ENCODE results near the gene SPATS2L. TPM values are rescaled to one million over a fixed set of nuclear protein-coding genes. Genes with fewer than 3 reads are reported as not detected.

Gene SPATS2L
- total and polyA plus RNA-seq, 8 donors: 36.8 to 245 (median 80.7) TPM

GRCh38 chr2:200297989-200298388, 8.5 kb upstream of the SPATS2L start:
- intact Hi-C loops (cut with DNase I; ENCODE audit: low total_unique reads): no loop called here
- WGBS, 5 donors: 88 to 95% (median 92%) methylated on average over 5 of the region's 5 CpGs
- no peak overlapping the region for H3K27ac ChIP-seq
- no peak for DNase-seq
- H3K4me1 ChIP-seq: no peaks in the 10 kb centered on the region
- H3K36me3 ChIP-seq: no peaks in the 10 kb centered on the region
- no peaks in the 10 kb centered on the region for H3K9me3 ChIP-seq
- no peak for TF ChIP-seq POLR2A (IDR thresholded peaks at IDR 0.05)
- no peak for TF ChIP-seq CTCF (IDR thresholded peaks at IDR 0.05)
- TF ChIP-seq EP300 (IDR thresholded peaks at IDR 0.05): no peak
- TF ChIP-seq POLR2AphosphoS5 (IDR thresholded peaks at IDR 0.05): no peak
- no peak overlapping the region for H3K4me3 ChIP-seq
- H3K27me3 ChIP-seq: no peaks in the 10 kb centered on the region

GRCh38 chr2:200298816-200299215, 7.7 kb upstream of the SPATS2L start:
- 94 to 98% (median 96%) methylated on average over 3 of the region's 3 CpGs for WGBS, 5 donors

GRCh38 chr2:200300065-200300464, 6.4 kb upstream of the SPATS2L start:
- Histone ChIP-seq H3K4me1 (peaks cover 0 to 3% (median 0%) of the 10 kb centered on the region in 4 donors), H3K4me3 (no peak overlapping the region), H3K27me3 (no peaks in the 10 kb centered on the region), H3K36me3 (no peaks in the 10 kb centered on the region), H3K9me3 (no peaks in the 10 kb centered on the region), H3K27ac (no peak overlapping the region)
- DNase-seq: no peak
- 79 to 100% (median 91%) methylated on average over 1 of the region's 1 CpG for WGBS, 5 donors
- intact Hi-C loops (cut with DNase I; ENCODE audit: low total_unique reads): no loop called here
- TF ChIP-seq EP300 (IDR thresholded peaks at IDR 0.05) (no peak), CTCF (IDR thresholded peaks at IDR 0.05) (no peak), POLR2AphosphoS5 (IDR thresholded peaks at IDR 0.05) (no peak), POLR2A (IDR thresholded peaks at IDR 0.05) (no peak)

More at GRCh38 chr2:200298816-200299215, 7.7 kb upstream of the SPATS2L start:
- Histone ChIP-seq H3K4me1 (no peaks in the 10 kb centered on the region), H3K27ac (no peak overlapping the region), H3K36me3 (no peaks in the 10 kb centered on the region), H3K27me3 (no peaks in the 10 kb centered on the region), H3K4me3 (no peak overlapping the region), H3K9me3 (no peaks in the 10 kb centered on the region)
- DNase-seq: no peak
- no peak for TF ChIP-seq POLR2AphosphoS5 (IDR thresholded peaks at IDR 0.05)
- TF ChIP-seq POLR2A (IDR thresholded peaks at IDR 0.05): no peak
- TF ChIP-seq CTCF (IDR thresholded peaks at IDR 0.05): no peak
- no peak for TF ChIP-seq EP300 (IDR thresholded peaks at IDR 0.05)
- intact Hi-C loops (cut with DNase I; ENCODE audit: low total_unique reads): no loop called here

GRCh38 chr2:200300638-200301314, 5.7 kb upstream of the SPATS2L start:
- H3K4me3 ChIP-seq: no peak overlapping the region
- no peaks in the 10 kb centered on the region for H3K27me3 ChIP-seq
- TF ChIP-seq EP300 (IDR thresholded peaks at IDR 0.05) (no peak), CTCF (IDR thresholded peaks at IDR 0.05) (no peak), POLR2A (IDR thresholded peaks at IDR 0.05) (no peak), POLR2AphosphoS5 (IDR thresholded peaks at IDR 0.05) (no peak)
- H3K9me3 ChIP-seq: no peaks in the 10 kb centered on the region
- intact Hi-C loops (cut with DNase I; ENCODE audit: low total_unique reads): no loop called here
- WGBS, 5 donors: 76 to 86% (median 80%) methylated on average over 4 of the region's 4 CpGs
- H3K36me3 ChIP-seq: no peaks in the 10 kb centered on the region
- DNase-seq: no peak
- peaks cover 0 to 10% (median 3%) of the 10 kb centered on the region in 4 donors for H3K4me1 ChIP-seq
- H3K27ac ChIP-seq: no peak overlapping the region
